Kidney epithelial cell (primary cell): ENCODE data around the gene PSMC2. TPM values are rescaled to one million over a fixed set of nuclear protein-coding genes. Genes with fewer than 3 reads are reported as not detected.
A peak's percentile ranks its signal among the peaks of the same experiment; 100 is the strongest.

Experiments used
- DNase-seq: peaks from one replicate; pipeline ENCODE4 v3.0.0-alpha.2; 2010; ENCODE audit warnings: low read depth
- H3K27me3 ChIP-seq: 2 replicates; pipeline ENCODE4 v1.6.0; 2011; ENCODE audit warnings: low read length; ENCODE audit not compliant: control insufficient read depth, insufficient read depth
- H3K36me3 ChIP-seq: 2 replicates; pipeline ENCODE4 v1.5.1; 2011; ENCODE audit warnings: low read length; ENCODE audit not compliant: control insufficient read depth, insufficient read depth
- H3K4me3 ChIP-seq: 2 replicates; pipeline ENCODE4 v1.5.1; 2011; ENCODE audit warnings: low read depth, mild to moderate bottlenecking, control low read depth, low read length
- CTCF ChIP-seq: IDR thresholded peaks from 2 replicates; pipeline ENCODE4 v1.5.1; 2011; ENCODE audit warnings: mild to moderate bottlenecking, moderate library complexity, low read length, control low read depth, inconsistent platforms; ENCODE audit not compliant: insufficient read depth, poor library complexity, severe bottlenecking
- total RNA-seq: library from RNA; depleted of rRNA; stranded (reverse); fragments of >200 nt; gene quantifications from 2 replicates; pipeline ENCODE4 v1.2.3, GENCODE V29; 2015

Gene PSMC2
- total RNA-seq, 1 donor from 2014 or later = 115 TPM

DNA sequence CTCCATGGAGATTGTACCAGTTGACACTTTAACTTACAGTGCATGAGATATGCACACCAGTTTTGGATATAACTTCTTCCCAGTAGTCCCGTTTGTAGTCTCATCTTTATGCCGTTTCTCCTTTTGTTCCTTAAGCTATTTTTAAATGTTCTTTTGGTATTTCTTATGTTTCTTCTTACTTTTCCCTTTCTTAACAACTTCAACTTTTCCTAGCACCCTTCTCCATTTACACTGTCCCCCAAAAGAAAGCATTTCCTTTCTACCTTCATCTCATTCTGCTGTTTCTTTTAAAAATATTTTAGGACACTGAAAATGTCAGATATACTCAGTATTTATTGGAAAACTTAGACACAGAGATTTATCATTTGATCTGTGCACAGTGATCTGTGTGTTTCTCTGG, 1.5 kb downstream of the PSMC2 start:
- no peak for TF ChIP-seq CTCF
- H3K4me3 ChIP-seq = peak overlapping the region; percentile 93
- DNase-seq = no peak
- no peaks in the 10 kb centered on the region for H3K27me3 ChIP-seq
- H3K36me3 ChIP-seq = no peaks in the 10 kb centered on the region

GRCh38 chr7:103349805-103350204, 2.4 kb downstream of the PSMC2 start:
- DNase-seq = no peak
- TF ChIP-seq CTCF = no peak
- Histone ChIP-seq H3K36me3 (no peaks in the 10 kb centered on the region), H3K27me3 (no peaks in the 10 kb centered on the region), H3K4me3 (no peak overlapping the region)

DNA sequence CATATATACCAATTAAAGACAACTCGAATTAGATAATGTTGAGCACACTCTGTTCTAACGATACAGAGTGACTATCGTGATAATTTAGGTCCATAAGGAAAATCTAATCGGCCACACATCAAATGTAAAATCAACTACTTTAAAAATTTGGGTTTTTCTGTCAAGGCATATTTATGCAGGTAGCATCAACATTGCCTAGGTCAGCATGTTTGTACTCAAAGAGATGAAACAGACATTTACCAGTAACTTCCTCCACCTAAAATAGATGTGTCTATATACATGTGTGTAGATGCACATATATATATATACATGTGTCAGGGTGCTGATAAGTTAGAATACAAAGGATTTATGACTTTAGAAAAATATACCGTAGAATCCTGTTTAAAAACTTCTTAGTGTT, 22.0 kb downstream of the PSMC2 start:
- Histone ChIP-seq H3K4me3 (no peak overlapping the region), H3K36me3 (peaks cover 1% of the 10 kb centered on the region), H3K27me3 (no peaks in the 10 kb centered on the region)
- no peak for DNase-seq
- TF ChIP-seq CTCF = no peak

DNA sequence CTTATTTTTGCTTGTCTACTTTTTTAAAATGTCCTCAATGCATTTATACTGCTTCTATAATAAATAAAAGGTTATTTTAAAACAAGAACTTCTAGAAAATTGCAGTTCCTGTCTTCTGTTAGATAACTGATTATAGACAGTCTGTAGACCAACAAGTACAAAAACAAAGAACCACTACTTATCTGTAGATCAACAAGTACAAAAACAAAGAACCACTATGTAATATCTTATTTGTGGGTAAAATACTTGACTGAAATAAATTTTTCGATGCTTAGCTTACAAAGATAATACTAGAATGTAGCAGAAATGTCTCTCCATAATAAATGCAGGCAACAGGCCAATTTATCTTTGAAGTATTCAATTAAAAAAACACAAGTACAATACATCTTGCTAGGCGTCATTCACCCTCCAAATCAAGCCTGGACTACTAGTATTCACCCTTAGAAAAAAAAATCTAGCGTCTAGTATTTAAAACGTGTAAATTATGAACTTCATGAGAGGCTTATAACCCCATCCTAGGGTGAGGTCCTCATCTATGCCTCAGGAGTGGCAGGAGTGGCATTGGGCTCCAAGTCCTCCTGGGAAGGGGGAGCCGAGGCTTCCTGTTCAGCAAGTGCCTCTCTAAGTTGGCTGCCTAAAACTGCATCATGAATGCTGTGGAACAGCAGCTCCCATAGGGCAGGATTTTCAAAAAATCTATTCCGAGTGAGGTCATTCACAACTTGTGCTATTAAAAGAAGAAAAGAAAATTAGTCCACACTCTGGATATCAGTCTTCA, 26.6 kb downstream of the PSMC2 start:
- no peak for TF ChIP-seq CTCF
- no peak overlapping the region for H3K4me3 ChIP-seq
- DNase-seq = no peak
- H3K36me3 ChIP-seq = no peaks in the 10 kb centered on the region
- no peaks in the 10 kb centered on the region for H3K27me3 ChIP-seq

- Histone ChIP-seq H3K4me3 (no peak overlapping the region), H3K27me3 (no peaks in the 10 kb centered on the region), H3K36me3 (no peaks in the 10 kb centered on the region)
- TF ChIP-seq CTCF = no peak
- no peak for DNase-seq
These were observed 32.0 kb downstream of the PSMC2 start for GRCh38 chr7:103379270-103379975.
